ENCODE results near the gene HMGN2. TPM values are rescaled to one million over a fixed set of nuclear protein-coding genes. Genes with fewer than 3 reads are reported as not detected.

HMGN2 gene
- total and polyA plus RNA-seq, 2 of the 13 experiments (the other 11 are each of a cell fraction or from before 2014, with no cell fraction given) = 63.4 to 343 TPM

DNA sequence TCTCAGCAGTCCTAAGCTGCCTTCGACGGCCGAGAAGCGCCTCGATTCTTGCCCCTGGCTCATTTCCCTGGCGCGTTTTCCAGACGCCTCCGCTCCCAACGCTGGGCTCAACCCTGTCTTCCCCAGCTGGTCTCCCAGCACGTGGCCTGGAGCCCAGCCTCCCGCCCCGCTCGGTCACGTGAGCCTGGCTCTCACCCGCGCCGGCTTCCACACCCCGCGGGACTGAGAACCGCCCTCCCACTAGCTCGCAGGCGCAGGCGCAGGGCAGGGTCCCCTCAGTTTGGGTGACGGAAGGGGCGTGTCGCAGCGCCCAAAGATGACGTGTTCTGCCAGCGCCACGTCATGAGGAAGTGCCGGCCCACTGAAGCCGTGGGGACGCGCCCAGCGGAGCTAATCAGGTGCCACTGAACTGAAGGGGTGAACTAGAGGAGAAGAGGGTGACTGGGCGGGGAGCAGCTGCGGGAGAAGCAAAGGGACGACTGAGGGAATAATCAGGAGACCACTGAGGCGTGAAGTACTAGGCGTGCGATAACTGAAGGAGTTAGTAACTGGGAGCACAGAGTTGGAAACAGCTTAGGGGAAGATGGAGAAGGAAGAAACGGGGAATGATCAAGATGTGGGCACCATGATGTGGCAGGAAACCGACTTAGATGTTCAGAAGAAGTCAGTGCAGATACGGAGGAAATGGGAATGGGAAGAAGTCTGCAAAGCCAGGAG, 40.1 kb upstream of the HMGN2 start, which contains the start of gene DHDDS (continued):
- TF ChIP-seq PTBP1 (IDR thresholded peaks at IDR 0.05; ENCODE audit: low read depth, low read length, poor library complexity, severe bottlenecking) (no peak), SIN3A (IDR thresholded peaks at IDR 0.05; ENCODE audit: borderline replicate concordance, low read depth, low read length) (peak; percentile 95), ATF2 (CRISPR knock-in tag; IDR thresholded peaks at IDR 0.05) (peak; percentile 90), ZBTB2 (CRISPR knock-in tag; IDR thresholded peaks at IDR 0.05; ENCODE audit: low read depth) (peak; percentile 89), ZFAT (CRISPR knock-in tag; conservative IDR thresholded peaks at IDR 0.05) (no peak), ZNF782 (CRISPR knock-in tag; IDR thresholded peaks at IDR 0.05; ENCODE audit: borderline replicate concordance) (no peak), IRX3 (CRISPR knock-in tag; IDR thresholded peaks at IDR 0.05; ENCODE audit: borderline replicate concordance, low read depth) (peak; percentile 98; the same call in 1 of the 2 replicates), REL (CRISPR knock-in tag; conservative IDR thresholded peaks at IDR 0.05) (peak; percentile 94), RBM39 (IDR thresholded peaks at IDR 0.05; ENCODE audit: low read depth, low read length, poor library complexity, severe bottlenecking) (no peak), ZFP36L1 (CRISPR knock-in tag; IDR thresholded peaks at IDR 0.05) (peak; percentile 96), MIXL1 (CRISPR knock-in tag; IDR thresholded peaks at IDR 0.05) (peak; percentile 69), SP5 (CRISPR knock-in tag; IDR thresholded peaks at IDR 0.05; ENCODE audit: borderline replicate concordance, low read depth) (peak; percentile 89), THAP11 (CRISPR knock-in tag; IDR thresholded peaks at IDR 0.05) (peak; percentile 96), MAZ (IDR thresholded peaks at IDR 0.05; ENCODE audit: borderline replicate concordance, low read depth, low read length) (peak; percentile 78; the same call in 1 of the 2 replicates), MAZ (CRISPR knock-in tag; IDR thresholded peaks at IDR 0.05; ENCODE audit: low read depth) (peak; percentile 98)
- TF ChIP-seq, protein P1, sequence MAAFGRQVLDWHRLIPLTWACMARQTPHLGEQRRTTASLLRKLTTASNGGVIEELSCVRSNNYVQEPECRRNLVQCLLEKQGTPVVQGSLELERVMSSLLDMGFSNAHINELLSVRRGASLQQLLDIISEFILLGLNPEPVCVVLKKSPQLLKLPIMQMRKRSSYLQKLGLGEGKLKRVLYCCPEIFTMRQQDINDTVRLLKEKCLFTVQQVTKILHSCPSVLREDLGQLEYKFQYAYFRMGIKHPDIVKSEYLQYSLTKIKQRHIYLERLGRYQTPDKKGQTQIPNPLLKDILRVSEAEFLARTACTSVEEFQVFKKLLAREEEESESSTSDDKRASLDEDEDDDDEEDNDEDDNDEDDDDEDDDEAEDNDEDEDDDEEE (CRISPR knock-in tag; IDR thresholded peaks at IDR 0.05) = peak; percentile 92
- TF ChIP-seq, protein P2, sequence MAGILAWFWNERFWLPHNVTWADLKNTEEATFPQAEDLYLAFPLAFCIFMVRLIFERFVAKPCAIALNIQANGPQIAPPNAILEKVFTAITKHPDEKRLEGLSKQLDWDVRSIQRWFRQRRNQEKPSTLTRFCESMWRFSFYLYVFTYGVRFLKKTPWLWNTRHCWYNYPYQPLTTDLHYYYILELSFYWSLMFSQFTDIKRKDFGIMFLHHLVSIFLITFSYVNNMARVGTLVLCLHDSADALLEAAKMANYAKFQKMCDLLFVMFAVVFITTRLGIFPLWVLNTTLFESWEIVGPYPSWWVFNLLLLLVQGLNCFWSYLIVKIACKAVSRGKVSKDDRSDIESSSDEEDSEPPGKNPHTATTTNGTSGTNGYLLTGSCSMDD (CRISPR knock-in tag; IDR thresholded peaks at IDR 0.05) = no peak
- TF ChIP-seq, protein P3, sequence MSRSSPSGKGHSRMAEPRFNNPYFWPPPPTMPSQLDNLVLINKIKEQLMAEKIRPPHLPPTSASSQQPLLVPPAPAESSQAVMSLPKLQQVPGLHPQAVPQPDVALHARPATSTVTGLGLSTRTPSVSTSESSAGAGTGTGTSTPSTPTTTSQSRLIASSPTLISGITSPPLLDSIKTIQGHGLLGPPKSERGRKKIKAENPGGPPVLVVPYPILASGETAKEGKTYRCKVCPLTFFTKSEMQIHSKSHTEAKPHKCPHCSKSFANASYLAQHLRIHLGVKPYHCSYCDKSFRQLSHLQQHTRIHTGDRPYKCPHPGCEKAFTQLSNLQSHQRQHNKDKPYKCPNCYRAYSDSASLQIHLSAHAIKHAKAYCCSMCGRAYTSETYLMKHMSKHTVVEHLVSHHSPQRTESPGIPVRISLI (CRISPR knock-in tag; IDR thresholded peaks at IDR 0.05; ENCODE audit: borderline replicate concordance) = no peak

All from HepG2 (cell line).